ENCODE measurements around the gene F7.
"Not testable (repeated sequence)": the region's sequence is repeated elsewhere in the genome, so short reads cannot be mapped to it uniquely, and the experiment has no call there.

The F7 gene

DNA sequence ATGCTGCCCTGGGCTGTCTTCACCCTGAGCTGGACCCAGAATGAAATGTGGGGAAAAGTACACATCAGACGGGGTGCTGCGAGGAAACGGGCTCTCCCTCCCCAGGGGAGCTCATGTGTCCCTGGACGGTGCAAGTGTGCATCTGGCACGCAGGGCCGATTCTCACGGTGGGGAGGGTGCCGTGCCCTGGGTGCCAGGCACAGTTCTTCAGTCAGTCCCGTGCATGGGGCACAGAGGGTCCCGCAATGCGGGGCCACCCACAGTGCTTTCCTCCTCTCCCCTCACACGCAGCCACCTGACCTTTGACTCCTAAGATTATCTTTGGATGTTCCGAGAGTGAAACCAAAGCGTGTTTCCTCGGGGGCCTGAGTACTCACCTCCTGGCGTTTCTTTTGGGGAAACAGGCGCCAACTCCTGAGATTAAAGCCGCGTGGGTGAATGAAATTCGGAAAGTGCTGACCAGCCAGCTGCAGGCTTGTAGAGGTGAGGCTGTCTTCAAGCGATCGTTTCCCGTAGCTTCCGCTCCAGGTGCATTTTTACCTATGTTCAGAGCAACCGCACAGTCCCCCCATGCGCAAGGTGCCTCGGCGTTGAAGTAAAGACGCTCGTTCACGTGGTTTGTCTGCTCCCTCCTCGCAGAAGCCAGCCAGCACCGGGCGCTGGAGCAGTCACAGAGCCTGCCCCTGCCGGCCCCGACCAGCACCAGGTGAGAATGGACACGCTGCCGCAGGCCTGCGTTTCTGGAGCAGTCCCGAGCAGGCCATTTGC is 17.5 kb upstream of the F7 start:
- no peak for DNase-seq

DNA sequence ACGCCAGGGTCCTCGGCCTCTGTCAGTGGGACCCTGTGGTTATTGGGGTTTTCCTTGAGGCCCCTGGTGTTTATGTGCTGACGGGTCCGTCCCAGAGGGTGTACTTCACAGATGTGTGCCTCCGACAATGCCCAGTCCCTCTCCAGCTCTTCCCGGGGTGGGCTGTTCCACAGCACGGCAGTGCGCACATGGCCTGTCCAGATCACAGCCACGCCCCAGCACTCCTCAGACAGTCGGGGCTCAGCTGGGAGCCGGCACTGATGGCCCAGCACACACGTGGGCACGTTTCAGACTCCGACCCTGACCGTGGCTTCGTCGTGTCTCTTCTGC is 16.9 kb upstream of the F7 start:
- DNase-seq = no peak

DNA sequence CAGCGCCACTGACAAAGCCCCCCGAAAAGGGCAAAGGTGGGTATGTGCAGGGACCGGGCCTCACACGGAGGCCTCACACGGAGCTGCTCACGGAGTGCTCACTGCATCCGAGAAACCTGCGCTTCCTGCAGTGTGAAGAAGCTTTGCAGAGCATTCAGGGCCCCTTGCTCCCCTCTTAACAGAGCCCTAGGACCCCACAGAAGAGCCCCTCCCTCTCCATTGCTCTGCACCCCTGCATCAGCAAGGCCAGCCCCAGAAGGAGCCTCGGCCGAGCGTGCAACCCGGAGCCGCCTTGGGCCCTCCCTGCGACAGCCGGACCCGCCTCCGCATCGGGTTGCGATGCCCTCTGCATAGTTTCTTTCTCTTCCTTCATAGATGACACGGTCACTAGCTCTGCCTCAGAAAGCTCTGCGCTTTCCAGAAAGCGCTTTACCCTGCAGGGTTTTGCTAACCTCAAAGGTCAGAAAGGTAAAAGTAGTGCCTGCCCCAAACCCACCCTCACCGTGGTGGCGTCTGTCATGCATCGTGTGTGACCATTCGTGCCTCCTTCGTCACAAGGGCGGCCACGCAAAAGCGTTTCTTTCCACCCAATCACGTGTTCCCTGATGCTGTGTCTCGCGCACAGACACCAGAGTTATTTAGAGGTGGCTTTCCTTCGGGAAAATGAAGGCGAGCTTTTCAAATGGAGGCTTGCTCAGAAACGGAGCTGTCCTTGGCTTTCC is 15.7 kb upstream of the F7 start:
- no peak for DNase-seq

DNA sequence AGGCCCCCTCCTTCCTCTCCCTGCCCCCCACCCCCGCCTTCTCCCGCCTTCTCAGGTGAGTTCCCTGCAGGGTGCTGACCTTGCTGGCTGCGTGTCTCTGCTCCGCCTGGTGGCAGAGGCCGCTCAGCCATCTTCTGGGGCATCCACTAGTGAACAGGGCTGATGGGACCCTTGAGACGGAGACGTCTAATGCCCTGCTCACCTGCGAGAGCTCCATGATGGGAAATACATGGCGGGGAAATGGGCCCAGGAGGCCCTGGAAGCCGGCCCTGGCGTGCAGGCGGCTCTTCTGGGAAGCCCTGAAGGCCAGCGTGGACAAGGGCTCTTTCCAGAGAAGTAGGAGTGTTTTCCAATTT is 15.2 kb upstream of the F7 start:
- DNase-seq = no peak

DNA sequence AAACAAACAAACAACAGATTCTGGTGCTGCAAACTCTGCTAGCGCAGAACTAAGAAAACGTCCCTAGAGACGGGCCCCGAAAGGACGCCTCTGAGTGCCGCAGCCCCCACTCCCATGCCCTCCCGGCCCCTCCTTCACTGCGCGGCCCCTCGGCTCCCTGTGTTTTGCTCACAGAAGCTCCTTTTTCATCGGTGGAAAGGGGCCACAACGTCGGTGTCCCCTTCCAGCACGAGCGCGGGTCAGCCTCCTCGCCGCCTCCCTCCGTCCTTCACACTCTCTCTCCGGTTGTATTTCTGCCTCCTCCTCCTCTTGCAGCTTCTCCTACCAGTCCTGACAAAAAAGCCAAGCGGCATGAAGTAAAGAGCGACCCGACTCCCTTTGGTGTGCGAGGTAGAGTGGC is 14.8 kb upstream of the F7 start:
- no peak for DNase-seq

DNA sequence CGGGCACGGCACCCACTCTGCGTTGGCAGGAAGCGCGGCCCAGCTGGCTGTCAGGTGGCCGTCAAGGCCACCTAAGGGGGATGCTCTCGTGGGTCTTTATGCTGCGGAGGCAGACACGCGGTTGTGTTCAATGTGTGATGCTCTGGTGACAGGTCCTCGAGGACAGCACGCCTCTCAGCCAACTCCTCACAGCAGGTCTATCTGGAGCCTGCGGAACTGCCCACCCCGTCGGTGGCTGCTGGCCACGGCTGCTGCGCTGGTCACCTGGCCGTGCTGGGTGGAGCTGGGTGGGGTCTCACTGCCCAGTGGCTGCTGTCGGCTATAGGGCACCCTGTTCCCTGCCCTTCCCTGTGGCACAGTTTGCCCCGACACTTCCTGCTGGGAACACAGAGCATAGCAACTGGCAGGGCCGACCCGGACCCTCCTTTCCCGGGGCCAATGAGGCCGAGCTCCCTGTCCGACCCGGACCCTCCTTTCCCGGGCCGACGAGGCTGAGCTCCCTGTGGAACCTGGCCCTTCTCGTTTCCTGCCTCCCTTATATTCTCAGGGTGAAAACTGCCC is 14.3 kb upstream of the F7 start:
- DNase-seq = no peak

DNA sequence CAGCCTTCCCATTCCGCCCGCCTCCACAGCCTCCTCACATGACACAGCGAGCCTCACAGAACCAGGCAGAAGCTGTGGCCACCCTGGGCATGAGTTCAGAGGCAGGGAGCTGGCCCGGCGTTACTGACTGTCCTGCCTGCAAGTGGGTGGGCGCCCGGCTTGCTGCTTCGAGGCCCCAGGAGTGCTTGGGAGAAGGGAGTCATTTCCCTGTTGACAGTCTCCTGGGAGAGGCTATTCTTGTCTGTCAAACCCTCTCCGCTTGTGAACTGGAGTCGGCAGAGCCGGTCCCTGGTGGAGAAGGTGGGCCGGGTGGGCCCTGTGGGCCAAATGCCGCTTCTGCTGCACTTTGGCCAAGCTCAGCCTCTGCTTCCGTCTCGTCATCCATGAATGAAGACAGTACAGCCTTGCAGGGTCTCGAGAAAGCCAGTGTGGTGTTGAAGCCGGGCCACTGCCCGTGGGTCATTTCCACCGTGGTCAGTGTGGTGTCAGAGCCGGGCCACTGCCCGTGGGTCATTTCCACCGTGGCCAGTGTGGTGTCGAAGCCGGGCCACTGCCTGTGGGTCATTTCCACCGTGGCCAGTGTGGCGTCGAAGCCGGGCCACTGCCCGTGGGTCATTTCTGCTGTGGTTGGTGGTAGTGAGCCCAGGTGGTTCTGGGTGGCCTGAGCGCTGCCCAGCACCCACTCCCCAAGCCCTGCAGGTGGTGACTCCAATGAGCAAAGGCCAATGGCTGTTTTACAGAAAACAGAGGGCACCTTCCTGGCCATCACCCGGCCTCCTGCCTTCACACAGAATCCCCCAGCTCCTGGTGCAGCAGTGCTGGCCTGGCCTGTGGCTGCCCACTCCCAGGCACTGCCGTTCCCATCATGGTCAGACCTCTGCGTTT is 13.5 kb upstream of the F7 start:
- DNase-seq = no peak

DNA sequence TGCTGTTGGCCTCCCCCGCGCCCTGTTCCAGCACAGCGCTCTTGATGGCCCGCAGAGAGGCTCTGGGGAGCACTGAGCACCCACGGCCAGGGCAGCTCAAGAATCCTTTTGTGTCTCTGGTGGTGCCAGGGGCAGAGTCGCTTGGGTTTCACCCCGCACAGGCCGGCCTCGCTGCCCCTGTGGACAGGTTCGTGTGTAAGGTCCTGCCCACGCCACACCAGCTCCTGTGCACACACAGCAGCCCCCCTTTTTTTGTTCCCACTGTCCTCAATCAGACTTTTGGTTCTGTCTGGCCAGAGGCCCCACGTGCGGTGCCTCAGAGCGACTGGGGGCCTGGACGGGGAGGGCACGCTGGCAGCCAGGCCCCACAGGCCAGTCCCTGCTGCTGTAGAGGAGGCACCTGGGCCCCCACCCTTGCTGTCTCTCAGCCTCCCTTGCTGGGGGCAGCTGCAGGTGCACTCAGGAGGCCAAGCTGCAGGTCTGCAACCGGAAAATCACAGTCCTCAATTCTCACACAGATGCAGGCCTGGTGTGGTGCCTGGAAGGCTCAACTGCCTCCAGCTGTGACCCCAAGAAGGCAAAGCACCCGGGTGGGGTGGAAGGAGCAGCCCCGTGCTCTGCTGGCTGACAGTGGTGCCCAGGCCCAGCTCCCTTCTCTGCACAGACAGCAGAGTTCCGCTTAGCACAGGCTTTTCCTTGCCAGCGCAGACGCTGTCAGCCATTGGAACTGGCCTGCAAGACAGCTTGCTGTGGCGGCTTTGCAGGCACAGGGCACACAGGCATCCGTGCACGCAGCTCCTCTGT is 12.6 kb upstream of the F7 start:
- DNase-seq = no peak

DNA sequence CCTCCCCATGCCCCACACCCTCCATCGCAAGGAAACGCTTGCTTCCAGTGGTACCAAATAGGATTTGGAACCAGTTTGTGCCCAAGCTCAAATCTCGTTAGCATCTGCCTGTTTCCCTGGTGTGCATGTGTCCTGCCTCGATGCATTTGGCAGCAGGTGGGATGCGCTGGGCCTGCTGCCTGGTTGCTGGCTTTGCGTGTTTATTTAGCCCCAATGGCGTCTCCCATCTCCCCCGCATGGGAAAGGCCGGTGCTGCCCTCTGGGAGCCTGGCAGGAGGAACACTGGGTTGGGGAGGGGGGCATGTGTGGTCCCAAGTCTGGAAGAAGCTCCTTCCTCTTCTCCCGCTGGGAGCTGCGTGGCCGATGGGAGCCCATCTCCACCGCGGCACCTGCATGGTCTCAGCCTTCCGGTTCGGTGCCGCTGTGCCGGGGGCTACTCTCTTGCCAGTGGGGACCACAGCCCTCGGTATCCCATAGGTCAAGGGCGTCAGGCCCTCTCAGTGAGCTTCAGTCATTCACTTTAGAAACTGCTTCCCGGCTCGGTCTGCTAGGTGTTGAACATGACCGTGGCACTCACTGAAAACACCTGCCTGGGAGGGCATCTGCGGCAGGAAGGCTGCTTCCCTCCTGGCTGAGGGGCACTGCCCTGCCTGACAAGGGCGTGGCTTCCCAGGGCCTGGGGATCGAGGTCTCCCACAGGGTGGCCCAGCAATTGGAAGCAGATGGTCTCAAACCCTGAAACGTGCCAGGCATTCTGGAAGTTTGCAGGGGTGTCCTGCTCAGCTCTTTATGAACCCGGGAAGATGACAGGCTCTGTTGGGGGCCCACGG is 11.8 kb upstream of the F7 start:
- no peak for DNase-seq

DNA sequence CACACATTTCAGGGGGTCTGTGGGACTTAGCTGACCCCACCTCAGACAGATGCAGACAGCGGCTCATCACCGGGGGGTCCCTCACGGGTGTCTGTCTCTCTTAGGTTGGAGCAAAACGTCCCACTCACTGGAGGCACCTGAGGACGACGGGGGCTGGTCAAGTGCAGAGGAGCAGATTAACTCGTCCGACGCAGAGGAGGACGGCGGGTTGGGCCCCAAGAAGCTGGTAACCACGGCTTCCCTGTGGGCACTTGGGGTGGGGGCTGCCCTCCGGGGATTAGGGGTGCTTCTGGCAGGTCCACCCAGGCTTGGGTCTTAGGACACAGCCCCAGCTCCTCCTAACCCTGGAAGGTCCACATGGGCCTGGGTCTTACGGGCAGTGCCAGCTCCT is 11.2 kb upstream of the F7 start:
- no peak for DNase-seq

DNA sequence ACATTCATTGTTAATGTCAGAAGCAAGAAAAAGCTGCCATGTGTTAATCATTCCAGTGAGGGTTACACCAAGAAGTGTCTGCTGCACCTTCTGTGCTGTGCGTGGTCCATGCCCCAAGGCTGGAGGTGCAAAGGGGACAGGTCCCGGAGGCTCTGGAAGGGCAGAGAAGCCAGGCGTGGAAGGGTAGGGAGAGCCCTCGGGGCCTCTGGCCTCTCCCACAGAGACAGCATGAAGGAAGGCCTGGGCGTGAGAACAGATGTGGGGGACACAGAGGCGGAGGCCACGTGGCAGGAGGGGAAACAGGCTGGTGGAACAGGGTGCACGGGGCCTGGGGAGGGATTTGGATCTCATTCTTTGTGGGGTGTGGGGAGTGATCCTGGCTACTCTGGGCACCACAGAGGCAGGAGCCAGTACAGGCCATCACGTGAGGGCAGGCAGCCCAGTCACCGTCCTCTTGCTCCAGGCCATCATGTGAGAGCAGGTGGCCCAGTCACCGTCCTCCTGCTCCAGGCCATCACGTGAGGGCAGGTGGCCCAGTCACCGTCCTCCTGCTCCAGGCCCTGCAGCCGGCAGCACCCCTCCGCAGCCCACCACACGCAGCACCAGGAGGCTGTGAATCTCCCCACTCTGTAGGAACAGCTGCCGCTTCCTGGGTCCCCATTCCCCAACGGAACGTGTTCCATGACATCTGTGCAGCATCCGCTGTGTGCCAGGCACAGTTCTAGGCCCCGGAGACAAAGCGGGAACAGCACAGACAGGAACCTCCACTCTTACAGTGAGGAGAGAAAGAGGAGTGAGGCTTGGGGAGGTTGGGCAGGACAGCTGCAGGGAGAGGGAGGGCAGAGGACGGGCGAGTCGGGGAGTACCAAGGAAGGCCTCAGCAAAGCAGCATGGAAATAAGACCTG is 10.2 kb upstream of the F7 start:
- DNase-seq = no peak

DNA sequence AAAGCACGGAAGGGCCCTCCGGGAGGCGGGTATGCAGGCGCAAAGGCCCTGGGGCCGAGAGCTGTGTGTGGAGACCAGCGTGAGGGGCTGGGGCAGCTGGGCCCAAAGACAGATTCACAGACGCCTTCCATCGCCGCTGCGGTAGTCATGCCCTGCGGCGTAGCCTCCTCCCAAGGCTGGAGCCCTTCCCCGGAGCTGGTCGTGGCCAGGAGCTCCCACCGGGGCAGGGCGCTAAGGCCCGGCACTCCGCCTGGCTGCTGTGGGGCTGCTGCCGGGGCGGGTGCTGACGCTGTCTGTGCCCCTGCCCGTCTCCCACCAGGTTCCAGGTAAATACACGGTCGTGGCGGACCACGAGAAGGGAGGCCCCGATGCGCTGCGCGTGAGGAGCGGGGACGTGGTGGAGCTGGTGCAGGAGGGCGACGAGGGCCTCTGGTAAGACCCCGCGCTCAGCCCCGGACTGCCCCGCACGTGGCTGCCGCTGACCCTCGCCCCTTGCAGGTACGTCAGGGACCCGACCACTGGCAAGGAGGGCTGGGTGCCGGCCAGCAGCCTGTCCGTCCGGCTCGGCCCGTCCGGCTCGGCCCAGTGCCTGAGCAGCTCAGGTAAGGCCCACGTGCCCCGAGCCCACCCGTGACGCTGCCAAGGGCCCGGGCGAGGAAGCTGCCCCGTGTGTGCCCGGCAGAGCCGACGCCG is 9.4 kb upstream of the F7 start:
- no peak for DNase-seq

DNA sequence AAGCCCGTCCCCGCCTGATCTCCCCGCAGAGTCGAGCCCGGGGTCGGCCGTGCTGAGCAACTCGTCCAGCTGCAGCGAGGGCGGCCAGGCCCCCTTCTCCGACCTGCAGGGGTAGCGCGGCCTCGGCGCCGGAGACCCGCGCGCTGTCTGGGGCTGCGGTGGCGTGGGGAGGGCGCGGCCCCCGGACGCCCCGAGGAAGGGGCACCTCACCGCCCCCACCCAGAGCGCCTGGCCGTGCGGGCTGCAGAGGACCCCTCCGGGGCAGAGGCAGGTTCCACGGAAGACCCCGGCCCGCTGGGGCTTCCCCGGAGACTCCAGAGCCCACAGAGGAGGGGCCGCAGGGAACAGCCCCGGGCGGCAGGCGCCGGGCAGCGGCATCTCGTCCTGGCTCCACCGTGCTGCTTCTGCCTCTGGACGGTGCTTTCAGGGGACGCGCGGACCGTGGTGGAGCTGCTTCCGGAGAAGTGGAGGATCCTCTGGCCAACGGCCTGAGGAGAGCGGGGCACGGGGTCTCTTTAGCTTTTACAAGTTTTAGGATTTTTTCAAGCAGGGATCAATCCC is 8.8 kb upstream of the F7 start:
- no peak for DNase-seq

DNA sequence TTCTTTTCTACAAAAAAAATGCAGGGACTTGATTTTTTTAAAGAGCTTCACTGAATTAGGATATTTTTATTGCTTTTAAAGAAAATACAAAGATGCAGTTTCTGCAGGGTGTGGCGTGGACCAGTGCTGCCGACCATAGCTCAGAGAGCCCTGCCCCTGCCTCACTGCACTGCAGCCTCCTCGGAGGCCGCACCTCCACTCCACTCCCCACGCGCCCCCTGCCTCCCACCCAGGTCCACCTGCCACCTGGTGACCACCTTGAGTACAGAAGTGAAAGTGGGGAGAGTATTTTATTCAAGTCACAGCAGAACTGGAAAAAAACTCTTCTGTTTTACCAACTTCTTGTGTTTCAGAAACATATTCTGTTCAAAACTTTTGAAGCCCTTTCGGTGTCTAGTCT is 7.9 kb upstream of the F7 start:
- no peak for DNase-seq

DNA sequence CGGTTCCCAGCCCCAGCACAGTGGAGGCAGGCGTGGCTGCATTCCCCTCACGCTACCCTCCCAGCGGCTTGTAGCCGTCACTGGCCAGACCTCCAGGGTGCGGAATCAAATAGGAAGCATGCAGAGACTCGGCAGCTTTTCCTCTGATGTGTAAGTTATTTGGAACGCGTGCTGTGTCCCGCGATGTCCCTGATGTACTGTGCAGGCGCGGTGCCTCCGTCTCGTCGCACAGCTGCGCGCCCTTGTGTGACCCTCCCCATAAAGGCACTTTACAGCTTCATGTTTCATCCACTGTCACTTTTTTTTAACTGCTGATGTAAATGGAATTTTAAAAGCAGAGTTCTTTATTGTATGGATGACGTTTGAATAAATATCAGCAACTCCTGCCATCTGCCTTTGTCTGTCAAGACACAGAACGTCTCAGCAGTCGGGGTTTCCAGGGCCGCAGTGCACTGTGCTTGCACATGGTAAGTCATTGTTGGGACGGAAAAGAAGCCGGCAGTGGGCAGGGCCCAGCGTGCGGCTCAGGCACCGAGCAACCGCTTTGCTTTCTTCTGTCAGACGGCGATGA is 7.3 kb upstream of the F7 start:
- no peak for DNase-seq

DNA sequence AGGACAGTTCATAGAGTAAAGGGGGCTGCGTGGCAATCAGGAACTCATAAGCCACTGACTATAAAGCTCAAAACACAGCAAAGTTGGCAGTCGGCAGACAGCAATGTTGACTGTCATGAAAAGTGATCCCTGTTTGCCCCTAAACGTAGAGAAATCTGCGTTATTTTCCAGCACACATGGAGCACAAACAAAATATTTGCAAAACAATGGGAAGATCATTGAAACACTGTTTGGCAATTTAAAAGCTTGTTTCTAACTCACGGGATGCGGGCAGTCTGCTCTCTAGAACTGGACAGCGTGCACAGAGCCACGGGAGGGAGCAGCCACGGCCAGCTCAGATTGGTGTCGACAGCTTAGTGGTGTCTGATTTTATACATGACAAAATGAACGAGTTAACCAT is 6.4 kb upstream of the F7 start:
- no peak for DNase-seq

DNA sequence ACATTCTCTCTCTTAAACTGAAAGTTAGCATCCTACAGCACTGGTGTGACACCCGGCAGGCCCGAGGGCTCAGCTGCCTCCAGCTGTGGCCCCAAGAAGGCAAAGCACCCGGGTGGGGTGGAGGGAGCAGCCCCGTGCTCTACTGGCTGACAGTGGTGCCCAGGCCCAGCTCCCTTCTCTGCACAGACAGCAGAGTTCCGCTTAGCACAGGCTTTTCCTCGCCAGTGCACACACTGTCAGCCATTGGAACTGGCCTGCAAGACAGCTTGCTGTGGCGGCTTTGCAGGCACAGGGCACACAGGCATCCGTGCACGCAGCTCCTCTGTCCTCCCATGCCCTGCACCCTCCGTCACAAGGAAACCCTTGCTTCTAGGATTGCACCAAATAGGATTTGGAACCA is 3.3 kb upstream of the F7 start:
- not testable (repeated sequence) for DNase-seq

DNA sequence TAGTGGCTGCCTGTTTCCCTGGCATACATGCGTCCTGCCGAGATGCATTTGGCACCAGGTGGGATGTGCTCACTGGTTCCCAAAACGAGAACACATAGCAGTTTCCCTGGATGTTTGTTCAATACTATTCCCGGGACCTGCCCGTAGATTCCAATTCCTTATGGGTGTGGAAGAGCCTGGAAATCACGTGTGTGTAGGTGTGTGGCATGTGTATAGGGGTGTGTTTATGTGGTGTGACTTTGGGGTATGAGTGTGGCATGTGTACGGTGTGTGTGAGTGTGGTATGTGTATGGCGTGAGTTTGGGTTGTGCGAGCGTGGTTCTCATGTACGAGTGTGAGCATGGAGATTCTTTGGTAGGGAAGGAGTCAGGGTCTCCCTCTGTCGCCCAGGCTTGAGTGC is 2.9 kb upstream of the F7 start:
- DNase-seq = no peak

DNA sequence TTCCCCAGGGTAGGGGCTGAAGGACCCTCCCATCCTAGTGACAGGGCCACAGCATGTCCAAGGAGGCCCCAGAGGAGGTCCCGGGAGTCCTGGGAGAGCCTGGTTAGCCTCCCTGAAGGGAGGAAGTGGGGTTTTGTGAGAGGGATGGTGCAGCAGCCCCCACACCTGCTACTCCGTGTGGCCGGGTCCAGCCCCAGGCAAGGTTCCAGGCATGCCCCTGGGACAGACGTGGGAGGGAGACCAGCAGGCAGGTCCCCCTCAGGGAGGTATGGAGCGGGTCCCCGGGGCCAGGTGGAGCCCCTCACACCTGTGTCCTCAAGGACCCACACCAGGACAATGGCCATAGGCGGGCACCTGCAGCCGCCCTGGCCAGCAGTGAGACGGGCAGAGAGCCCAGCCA is 1.9 kb upstream of the F7 start:
- no peak for DNase-seq
